ENCODE measurements around the gene DGKE.

Gene DGKE

DNA sequence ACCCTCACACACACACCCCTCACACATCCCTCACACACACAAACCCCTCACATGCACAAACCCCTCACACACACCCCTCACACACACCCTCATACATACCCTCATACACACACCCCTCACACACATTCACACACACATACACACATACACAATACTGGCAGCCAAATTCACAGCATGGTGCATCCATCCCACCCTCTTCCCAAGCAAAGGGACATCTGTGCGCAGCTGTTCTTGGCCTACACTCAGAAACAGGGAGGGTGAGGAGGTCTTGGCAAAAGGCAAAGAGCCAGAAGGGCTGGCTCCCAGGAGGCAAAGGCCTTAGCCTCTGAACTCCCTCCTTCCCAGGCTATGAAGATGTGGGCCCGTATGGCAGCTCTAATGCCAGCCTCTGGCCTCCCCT, 23.6 kb upstream of the DGKE start:
- TF ChIP-seq, protein P1, sequence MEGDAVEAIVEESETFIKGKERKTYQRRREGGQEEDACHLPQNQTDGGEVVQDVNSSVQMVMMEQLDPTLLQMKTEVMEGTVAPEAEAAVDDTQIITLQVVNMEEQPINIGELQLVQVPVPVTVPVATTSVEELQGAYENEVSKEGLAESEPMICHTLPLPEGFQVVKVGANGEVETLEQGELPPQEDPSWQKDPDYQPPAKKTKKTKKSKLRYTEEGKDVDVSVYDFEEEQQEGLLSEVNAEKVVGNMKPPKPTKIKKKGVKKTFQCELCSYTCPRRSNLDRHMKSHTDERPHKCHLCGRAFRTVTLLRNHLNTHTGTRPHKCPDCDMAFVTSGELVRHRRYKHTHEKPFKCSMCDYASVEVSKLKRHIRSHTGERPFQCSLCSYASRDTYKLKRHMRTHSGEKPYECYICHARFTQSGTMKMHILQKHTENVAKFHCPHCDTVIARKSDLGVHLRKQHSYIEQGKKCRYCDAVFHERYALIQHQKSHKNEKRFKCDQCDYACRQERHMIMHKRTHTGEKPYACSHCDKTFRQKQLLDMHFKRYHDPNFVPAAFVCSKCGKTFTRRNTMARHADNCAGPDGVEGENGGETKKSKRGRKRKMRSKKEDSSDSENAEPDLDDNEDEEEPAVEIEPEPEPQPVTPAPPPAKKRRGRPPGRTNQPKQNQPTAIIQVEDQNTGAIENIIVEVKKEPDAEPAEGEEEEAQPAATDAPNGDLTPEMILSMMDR (IDR thresholded peaks at IDR 0.05; ENCODE audit: low read depth, low read length) = no peak
- no peak overlapping the region for H3K4me3 ChIP-seq (ENCODE audit: low read depth, low read length)

DNA sequence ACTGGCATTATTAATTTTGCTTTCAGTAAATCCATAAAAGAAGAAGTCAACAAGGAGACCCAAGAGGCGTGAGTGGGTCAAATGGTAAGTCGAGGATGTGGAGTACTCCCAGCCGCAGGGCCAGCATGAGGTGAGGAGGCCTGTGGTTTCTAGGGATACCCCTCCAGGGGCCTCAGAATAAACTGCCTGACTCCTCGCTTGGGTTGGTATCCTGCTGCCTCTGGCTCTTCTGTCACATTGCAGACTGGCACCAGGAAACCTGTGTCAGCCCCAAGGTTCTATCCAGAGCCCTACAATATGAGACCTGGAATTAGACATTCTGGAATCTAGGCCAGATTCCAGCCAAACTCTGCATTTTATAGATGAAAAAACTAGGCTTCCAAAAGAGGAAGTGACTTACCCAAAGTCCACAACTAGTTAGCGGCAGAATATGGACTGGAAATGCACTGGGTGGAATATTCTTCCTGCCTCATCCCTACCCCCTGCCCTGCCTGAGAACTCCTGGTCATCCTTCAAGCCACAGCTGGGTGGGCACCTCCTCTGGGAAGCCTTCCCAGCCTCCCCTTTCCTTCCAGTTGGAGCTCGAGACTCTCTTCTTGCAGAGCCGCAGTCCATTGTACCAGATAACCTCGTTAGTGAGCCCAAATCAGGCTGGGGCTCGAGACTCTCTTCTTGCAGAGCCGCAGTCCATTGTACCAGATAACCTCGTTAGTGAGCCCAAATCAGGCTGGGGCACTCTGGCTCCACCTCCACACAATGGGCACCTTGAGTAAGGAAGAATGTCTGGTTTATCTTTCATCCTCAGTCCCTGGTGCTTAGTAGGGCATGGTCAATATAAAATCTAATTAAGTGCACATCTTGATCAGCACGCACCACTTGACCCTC, 22.8 kb upstream of the DGKE start:
- TF ChIP-seq, protein P1 (IDR thresholded peaks at IDR 0.05; ENCODE audit: low read depth, low read length) = no peak
- in situ Hi-C loops (cut with HindIII; ENCODE audit: low sequenced_read_pairs) = no loop called here

More for the DNA sequence above, 23.6 kb upstream of the DGKE start:
- no peak for DNase-seq (ENCODE audit: low read depth, low spot score)
- in situ Hi-C loops (cut with HindIII; ENCODE audit: low sequenced_read_pairs) = no loop called here

DNA sequence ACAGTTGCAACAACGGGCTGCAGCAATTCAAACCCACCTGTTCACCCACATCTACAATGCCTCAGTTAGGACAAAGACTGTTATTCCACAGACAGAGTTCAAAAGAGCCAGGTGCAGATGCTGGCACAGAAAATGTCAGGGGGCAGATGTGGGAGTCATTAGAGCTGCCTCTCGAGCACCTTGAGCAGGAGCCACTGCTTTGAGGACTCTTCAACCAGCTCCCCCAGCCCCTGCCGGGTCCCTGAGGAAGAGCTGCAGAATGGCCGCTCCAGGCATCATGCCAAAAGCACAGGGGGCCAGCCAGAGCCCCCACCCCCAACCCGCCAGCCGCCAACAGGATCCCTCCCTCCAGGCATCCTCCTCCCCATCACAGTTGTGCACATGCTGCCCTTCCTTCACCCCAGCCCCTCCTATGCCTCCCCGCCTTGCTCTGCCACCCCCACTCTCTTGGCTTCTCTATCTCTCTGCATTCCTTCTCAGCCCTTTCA, 21.0 kb upstream of the DGKE start:
- no peak for DNase-seq (ENCODE audit: low read depth, low spot score)
- in situ Hi-C loops (cut with HindIII; ENCODE audit: low sequenced_read_pairs) = no loop called here
- H3K4me3 ChIP-seq (ENCODE audit: low read depth, low read length) = no peak overlapping the region
- TF ChIP-seq, protein P1 (IDR thresholded peaks at IDR 0.05; ENCODE audit: low read depth, low read length) = no peak

More for the DNA sequence above, 22.8 kb upstream of the DGKE start:
- no peak for DNase-seq (ENCODE audit: low read depth, low spot score)
- no peak overlapping the region for H3K4me3 ChIP-seq (ENCODE audit: low read depth, low read length)

DNA sequence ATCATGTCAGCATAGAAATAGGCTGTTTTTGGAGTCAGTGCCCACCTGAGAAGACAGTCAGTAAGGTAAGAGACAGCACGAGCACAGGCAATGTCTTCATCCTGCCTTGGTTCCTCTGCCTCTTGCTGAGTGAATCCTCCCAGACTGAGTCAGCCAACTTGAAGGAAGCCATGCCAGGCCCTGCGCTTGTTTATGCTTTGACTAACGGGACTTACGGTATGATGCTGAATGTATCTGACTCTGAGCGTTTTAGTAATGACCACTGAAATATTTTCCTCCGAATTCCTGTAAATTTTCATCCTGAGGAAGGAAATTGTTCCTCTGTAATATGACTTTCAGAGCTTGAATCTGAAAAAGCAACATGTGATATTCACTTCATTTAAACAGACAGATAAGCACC, 18.2 kb upstream of the DGKE start:
- TF ChIP-seq, protein P1 (IDR thresholded peaks at IDR 0.05; ENCODE audit: low read depth, low read length) = no peak
- DNase-seq (ENCODE audit: low read depth, low spot score) = peak; percentile 51
- H3K4me3 ChIP-seq (ENCODE audit: low read depth, low read length) = no peak overlapping the region
- in situ Hi-C loops (cut with HindIII; ENCODE audit: low sequenced_read_pairs) = no loop called here

DNA sequence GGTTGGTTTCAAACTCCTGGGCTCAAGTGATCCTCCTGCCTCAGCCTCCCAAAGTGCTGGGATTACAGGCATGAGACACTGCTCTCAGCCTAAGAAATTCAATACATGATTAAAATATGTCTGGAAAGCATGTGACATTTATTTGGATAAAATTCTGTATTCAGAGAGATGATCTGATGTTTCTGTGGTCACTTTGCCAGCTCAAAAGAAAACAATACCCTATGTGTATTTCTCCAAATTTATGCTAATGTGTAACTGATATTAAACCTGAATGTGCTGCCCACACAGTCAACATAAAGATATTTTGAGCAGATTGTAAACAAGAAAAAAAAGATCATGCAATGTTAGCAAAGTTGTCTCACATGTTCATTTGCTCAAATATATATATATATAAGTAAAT, 16.9 kb upstream of the DGKE start:
- no peak for DNase-seq (ENCODE audit: low read depth, low spot score)
- H3K4me3 ChIP-seq (ENCODE audit: low read depth, low read length) = no peak overlapping the region
- in situ Hi-C loops (cut with HindIII; ENCODE audit: low sequenced_read_pairs) = no loop called here
- TF ChIP-seq, protein P1 (IDR thresholded peaks at IDR 0.05; ENCODE audit: low read depth, low read length) = no peak

DNA sequence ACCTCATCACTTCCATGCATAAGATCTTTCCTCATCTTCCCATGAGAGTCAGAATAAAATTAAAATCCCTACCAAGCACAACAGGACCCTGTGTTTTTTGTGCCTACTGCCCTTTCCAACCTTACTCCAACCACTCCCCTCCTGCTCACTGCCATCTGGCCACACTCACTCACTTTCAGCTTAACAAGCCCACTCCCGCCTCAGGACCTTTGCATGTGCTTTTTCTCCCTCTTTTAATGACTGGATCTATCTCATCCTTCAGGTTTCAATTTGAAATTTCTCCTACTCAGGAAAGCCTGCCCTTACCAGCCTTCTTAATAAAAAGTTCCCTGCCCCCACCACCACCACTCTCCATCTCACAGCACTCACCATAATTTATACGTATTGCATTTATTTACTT, 14.9 kb upstream of the DGKE start:
- in situ Hi-C loops (cut with HindIII; ENCODE audit: low sequenced_read_pairs) = no loop called here
- no peak for DNase-seq (ENCODE audit: low read depth, low spot score)
- no peak overlapping the region for H3K4me3 ChIP-seq (ENCODE audit: low read depth, low read length)
- TF ChIP-seq, protein P1 (IDR thresholded peaks at IDR 0.05; ENCODE audit: low read depth, low read length) = no peak
